HG03342 (cell line): Measurements from ENCODE around the gene DYNLT4.
"Not testable (repeated sequence)": the region's sequence is repeated elsewhere in the genome, so short reads cannot be mapped to it uniquely, and the experiment has no call there.

Source experiments
- ATAC-seq: cut with Tn5 transposase; IDR thresholded peaks from one replicate; pipeline ENCODE4 v1.9.1; 2021; ENCODE audit warnings: mild to moderate bottlenecking, moderate library complexity; ENCODE audit not compliant: unreplicated experiment

DYNLT4 gene

GRCh38 chr1:44766421-44766820, 40.7 kb downstream of the DYNLT4 start:
- not testable (repeated sequence) for ATAC-seq

GRCh38 chr1:44760876-44761275, 46.3 kb downstream of the DYNLT4 start:
- ATAC-seq: no peak

- ATAC-seq: no peak
These were observed 48.1 kb downstream of the DYNLT4 start for GRCh38 chr1:44759077-44759476.

GRCh38 chr1:44757420-44757819, 49.7 kb downstream of the DYNLT4 start:
- ATAC-seq: no peak
